Liver (tissue), 9 donors: ENCODE data around the gene SEPHS1. TPM values are rescaled to one million over a fixed set of nuclear protein-coding genes. Genes with fewer than 3 reads are reported as not detected.

Experiments
- DNase-seq: peaks from one replicate; pipeline ENCODE4 v3.0.0-alpha.2; 2017; ENCODE audit warnings: low spot score
- H3K27ac ChIP-seq, 2 donors: one replicate each; pipeline ENCODE4 v1.7.0; 2013; ENCODE audit warnings: inconsistent platforms in 2 of 2, low read length in 2 of 2, control low read depth in 1 of 2, low read depth in 1 of 2, mild to moderate bottlenecking in 1 of 2
- H3K27me3 ChIP-seq, 4 donors: one replicate each; pipeline versions ENCODE4 v1.6.1 to v1.7.0; 2013; ENCODE audit warnings: low read length in 3 of 4, inconsistent platforms in 1 of 4, mild to moderate bottlenecking in 1 of 4, moderate library complexity in 1 of 4; ENCODE audit not compliant: control insufficient read depth in 4 of 4, insufficient read depth in 4 of 4
- H3K36me3 ChIP-seq, 4 donors: one replicate each; pipeline versions ENCODE4 v1.6.1 to v1.7.0; 2013; ENCODE audit warnings: low read length in 3 of 4, mild to moderate bottlenecking in 3 of 4, low read depth in 1 of 4, moderate library complexity in 1 of 4; ENCODE audit not compliant: control insufficient read depth in 4 of 4, insufficient read depth in 3 of 4
- H3K4me1 ChIP-seq, 4 donors: one replicate each; pipeline versions ENCODE4 v1.6.1 to v1.7.0; 2013; ENCODE audit warnings: low read length in 3 of 4, mild to moderate bottlenecking in 3 of 4, moderate library complexity in 1 of 4; ENCODE audit not compliant: control insufficient read depth in 4 of 4, insufficient read depth in 4 of 4
- H3K4me3 ChIP-seq, 3 donors: one replicate each; pipeline versions ENCODE4 v1.6.1 to v1.7.0; 2013; ENCODE audit warnings: low read length in 3 of 3, control low read depth in 1 of 3, low read depth in 1 of 3, mild to moderate bottlenecking in 1 of 3
- H3K9ac ChIP-seq, 2 donors: one replicate each; pipeline ENCODE4 v1.7.0; 2013; ENCODE audit warnings: low read length in 2 of 2, mild to moderate bottlenecking in 2 of 2, moderate library complexity in 2 of 2, control low read depth in 1 of 2, low read depth in 1 of 2
- H3K9me3 ChIP-seq, 4 donors: one replicate each; pipeline versions ENCODE4 v1.6.1 to v1.7.0; 2013; ENCODE audit warnings: low read length in 3 of 4; ENCODE audit not compliant: control insufficient read depth in 4 of 4
- FOXA2 ChIP-seq: IDR thresholded peaks from 2 replicates; pipeline ENCODE4 v1.6.1; 2016; ENCODE audit warnings: antibody characterized with exemption
- GABPA ChIP-seq, 2 donors: IDR thresholded peaks in 1 of 2; conservative IDR thresholded peaks in 1 of 2; 2 replicates each; pipeline ENCODE4 v1.6.1; 2016; ENCODE audit warnings: antibody characterized with exemption in 2 of 2, mild to moderate bottlenecking in 1 of 2, moderate library complexity in 1 of 2
- HNF4A ChIP-seq, 2 donors: conservative IDR thresholded peaks; 2 replicates each; pipeline ENCODE4 v1.6.1; 2016; ENCODE audit warnings: antibody characterized with exemption in 2 of 2, mild to moderate bottlenecking in 2 of 2
- RXRA ChIP-seq, 2 donors: IDR thresholded peaks; 2 replicates each; pipeline ENCODE4 v1.6.1; 2017 to 2018; ENCODE audit warnings: antibody characterized with exemption in 2 of 2, mild to moderate bottlenecking in 1 of 2
- SP1 ChIP-seq: IDR thresholded peaks from 2 replicates; pipeline ENCODE4 v1.6.1; 2018; ENCODE audit warnings: antibody characterized with exemption, mild to moderate bottlenecking
- TAF1 ChIP-seq: conservative IDR thresholded peaks from 2 replicates; pipeline ENCODE4 v1.6.1; 2016; ENCODE audit warnings: antibody characterized with exemption, mild to moderate bottlenecking
- YY1 ChIP-seq: IDR thresholded peaks from 2 replicates; pipeline ENCODE4 v1.6.1; 2016; ENCODE audit warnings: antibody characterized with exemption, mild to moderate bottlenecking
- ZBTB33 ChIP-seq: IDR thresholded peaks from 2 replicates; pipeline ENCODE4 v1.6.1; 2016; ENCODE audit warnings: antibody characterized with exemption
- WGBS: extraction: QIAGEN DNeasy Blood & Tissue Kit; methylation state at CpG from one replicate; pipeline ENCODE4 v1.1.7; 2013; 5-methylcytosine and 5-hydroxymethylcytosine counted together
- polyA plus RNA-seq, 2 donors: library from polyadenylated mRNA; stranded (reverse) in 1 of 2; unstranded in 1 of 2; fragments of 200-250 nt in 1 of 2; fragments of >200 nt in 1 of 2; fragmentation: Nextera tagmentation in 1 of 2; extraction: Ambion mirVana in 1 of 2; gene quantifications; one replicate each; pipeline versions ENCODE4 v1.2.1 to v1.2.3, GENCODE V29; 2013 to 2015
- total RNA-seq, 2 donors: library from RNA; depleted of rRNA; stranded (reverse); fragments of >200 nt; gene quantifications; one replicate each; pipeline ENCODE4 v1.2.3, GENCODE V29; 2014
- TF ChIP-seq, protein P1 (sequence below): fragments of 150-350 bp; IDR thresholded peaks from 2 replicates; pipeline ENCODE4 v1.5.1; 2017; ENCODE audit warnings: improper control_type of control experiment, low read depth, low read length; ENCODE audit not compliant: missing input control
- TF ChIP-seq, protein P2 (sequence below): IDR thresholded peaks from 2 replicates; pipeline ENCODE4 v1.6.1; 2016; ENCODE audit warnings: antibody characterized with exemption
- donor health status: healthy.
- donor health status: healthy.
- donor health status: healthy.
- donor health status: healthy.
- donor health status: healthy.

SEPHS1 gene
- total and polyA plus RNA-seq, 4 donors = 10.4 to 39.3 (median 28.3) TPM

- no peaks in the 10 kb centered on the region for H3K36me3 ChIP-seq
- H3K27me3 ChIP-seq = no peaks in the 10 kb centered on the region
- H3K4me1 ChIP-seq = peaks cover 0 to 10% (median 4%) of the 10 kb centered on the region in 4 donors
- peak overlapping the region; percentile 48 to 67 for H3K27ac ChIP-seq
- no peaks in the 10 kb centered on the region for H3K9me3 ChIP-seq
- WGBS = 56% methylated on average over 20 of the region's 20 CpGs
- no peak overlapping the region for H3K9ac ChIP-seq
- DNase-seq = no peak
- H3K4me3 ChIP-seq = peak overlapping the region in 2 of 3 donors; percentile 33 to 47
- no peak for TF ChIP-seq FOXA2
- peak in 1 of 2 donors; percentile 45 for TF ChIP-seq RXRA (IDR thresholded peaks at IDR 0.05)
- TF ChIP-seq HNF4A (conservative IDR thresholded peaks at IDR 0.05) = peak in 1 of 2 donors; percentile 57
- TF ChIP-seq TAF1 = no peak
- TF ChIP-seq ZBTB33 = peak; percentile 95
- no peak for TF ChIP-seq SP1
- no peak for TF ChIP-seq YY1
These were observed 42.8 kb upstream of the SEPHS1 start for GRCh38 chr10:13390604-13391522.

DNA sequence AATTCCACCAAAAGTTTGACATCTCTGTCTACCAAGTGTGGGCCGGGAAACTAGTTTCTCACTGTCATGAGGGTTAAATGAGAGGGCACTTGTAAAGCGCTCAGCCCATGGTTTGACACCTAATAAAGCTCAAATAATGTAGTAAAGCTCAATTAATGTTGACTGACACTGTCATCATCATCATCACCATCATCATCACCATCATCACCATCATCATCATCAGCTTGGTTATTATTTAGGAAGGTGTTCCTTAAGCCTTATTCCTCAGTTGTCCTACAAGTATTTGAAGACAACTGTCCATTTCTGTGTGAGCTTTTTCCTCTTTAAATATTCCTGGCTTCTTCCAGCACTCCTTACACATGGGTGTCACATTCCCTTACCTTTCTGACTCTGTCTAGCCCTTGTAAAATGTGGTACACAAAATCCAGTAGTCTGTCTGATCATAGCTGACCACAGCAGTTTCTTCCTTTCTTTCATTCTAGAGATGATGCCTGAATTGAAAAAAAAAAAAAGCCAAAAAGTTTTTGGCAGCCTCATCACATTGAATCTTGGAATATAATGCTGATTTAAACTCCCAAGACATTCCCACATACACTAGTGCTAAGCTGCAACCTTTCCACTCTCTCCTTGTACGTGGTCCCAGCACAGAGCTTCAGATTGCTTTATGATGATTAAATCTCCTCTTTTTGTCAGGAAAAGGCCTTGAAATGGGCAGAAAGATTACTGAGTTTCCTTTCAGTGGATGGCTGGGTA, 40.6 kb upstream of the SEPHS1 start:
- TF ChIP-seq ZBTB33 = no peak
- no peak for TF ChIP-seq HNF4A (conservative IDR thresholded peaks at IDR 0.05)
- TF ChIP-seq, protein P1, sequence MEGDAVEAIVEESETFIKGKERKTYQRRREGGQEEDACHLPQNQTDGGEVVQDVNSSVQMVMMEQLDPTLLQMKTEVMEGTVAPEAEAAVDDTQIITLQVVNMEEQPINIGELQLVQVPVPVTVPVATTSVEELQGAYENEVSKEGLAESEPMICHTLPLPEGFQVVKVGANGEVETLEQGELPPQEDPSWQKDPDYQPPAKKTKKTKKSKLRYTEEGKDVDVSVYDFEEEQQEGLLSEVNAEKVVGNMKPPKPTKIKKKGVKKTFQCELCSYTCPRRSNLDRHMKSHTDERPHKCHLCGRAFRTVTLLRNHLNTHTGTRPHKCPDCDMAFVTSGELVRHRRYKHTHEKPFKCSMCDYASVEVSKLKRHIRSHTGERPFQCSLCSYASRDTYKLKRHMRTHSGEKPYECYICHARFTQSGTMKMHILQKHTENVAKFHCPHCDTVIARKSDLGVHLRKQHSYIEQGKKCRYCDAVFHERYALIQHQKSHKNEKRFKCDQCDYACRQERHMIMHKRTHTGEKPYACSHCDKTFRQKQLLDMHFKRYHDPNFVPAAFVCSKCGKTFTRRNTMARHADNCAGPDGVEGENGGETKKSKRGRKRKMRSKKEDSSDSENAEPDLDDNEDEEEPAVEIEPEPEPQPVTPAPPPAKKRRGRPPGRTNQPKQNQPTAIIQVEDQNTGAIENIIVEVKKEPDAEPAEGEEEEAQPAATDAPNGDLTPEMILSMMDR = no peak
- TF ChIP-seq TAF1 = no peak
- TF ChIP-seq RXRA (IDR thresholded peaks at IDR 0.05) = no peak
- TF ChIP-seq GABPA (IDR thresholded peaks at IDR 0.05 in 1 of 2, conservative IDR thresholded peaks at IDR 0.05 in 1 of 2) = no peak
- no peak for TF ChIP-seq YY1
- no peak for TF ChIP-seq FOXA2
- TF ChIP-seq, protein P2, sequence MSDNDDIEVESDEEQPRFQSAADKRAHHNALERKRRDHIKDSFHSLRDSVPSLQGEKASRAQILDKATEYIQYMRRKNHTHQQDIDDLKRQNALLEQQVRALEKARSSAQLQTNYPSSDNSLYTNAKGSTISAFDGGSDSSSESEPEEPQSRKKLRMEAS = no peak
- Histone ChIP-seq H3K27ac (no peak overlapping the region), H3K9me3 (no peaks in the 10 kb centered on the region), H3K4me3 (no peak overlapping the region), H3K4me1 (peaks cover 0 to 14% (median 9%) of the 10 kb centered on the region in 4 donors), H3K27me3 (no peaks in the 10 kb centered on the region), H3K9ac (no peak overlapping the region), H3K36me3 (no peaks in the 10 kb centered on the region)
- DNase-seq = no peak
- 94% methylated on average over 3 of the region's 3 CpGs for WGBS
